GM12874 (cell line): ENCODE data around the gene MAP3K4.

ENCODE experiments used
- CTCF ChIP-seq: IDR thresholded peaks from 2 replicates; pipeline ENCODE4 v1.5.1; 2011; ENCODE audit warnings: low read depth, mild to moderate bottlenecking, control low read depth, low read length, moderate library complexity; ENCODE audit not compliant: insufficient read depth

Gene MAP3K4

GRCh38 chr6:161023316-161023715 lies 31.7 kb downstream of the MAP3K4 start:
- TF ChIP-seq CTCF, result no peak

GRCh38 chr6:161024364-161024920 lies 32.9 kb downstream of the MAP3K4 start:
- TF ChIP-seq CTCF, result no peak

- TF ChIP-seq CTCF, result no peak
Measured at GRCh38 chr6:161027385-161027784, 35.8 kb downstream of the MAP3K4 start.

GRCh38 chr6:161029195-161029809 lies 37.7 kb downstream of the MAP3K4 start:
- TF ChIP-seq CTCF, result no peak

GRCh38 chr6:161031721-161032495 lies 40.3 kb downstream of the MAP3K4 start:
- no peak for TF ChIP-seq CTCF

- TF ChIP-seq CTCF, result no peak
Measured at GRCh38 chr6:161033667-161034066, 42.1 kb downstream of the MAP3K4 start.

GRCh38 chr6:161035182-161035980 lies 43.8 kb downstream of the MAP3K4 start:
- TF ChIP-seq CTCF, result no peak
